HG03432 (cell line): ENCODE data around the gene UPF3A.

Experiments
- ATAC-seq: cut with Tn5 transposase; IDR thresholded peaks from one replicate; pipeline ENCODE4 v1.9.1; 2021; ENCODE audit warnings: mild to moderate bottlenecking, moderate library complexity; ENCODE audit not compliant: unreplicated experiment

The UPF3A gene

GRCh38 chr13:114303700-114304327 is 22.4 kb downstream of the UPF3A start:
- no peak for ATAC-seq

DNA sequence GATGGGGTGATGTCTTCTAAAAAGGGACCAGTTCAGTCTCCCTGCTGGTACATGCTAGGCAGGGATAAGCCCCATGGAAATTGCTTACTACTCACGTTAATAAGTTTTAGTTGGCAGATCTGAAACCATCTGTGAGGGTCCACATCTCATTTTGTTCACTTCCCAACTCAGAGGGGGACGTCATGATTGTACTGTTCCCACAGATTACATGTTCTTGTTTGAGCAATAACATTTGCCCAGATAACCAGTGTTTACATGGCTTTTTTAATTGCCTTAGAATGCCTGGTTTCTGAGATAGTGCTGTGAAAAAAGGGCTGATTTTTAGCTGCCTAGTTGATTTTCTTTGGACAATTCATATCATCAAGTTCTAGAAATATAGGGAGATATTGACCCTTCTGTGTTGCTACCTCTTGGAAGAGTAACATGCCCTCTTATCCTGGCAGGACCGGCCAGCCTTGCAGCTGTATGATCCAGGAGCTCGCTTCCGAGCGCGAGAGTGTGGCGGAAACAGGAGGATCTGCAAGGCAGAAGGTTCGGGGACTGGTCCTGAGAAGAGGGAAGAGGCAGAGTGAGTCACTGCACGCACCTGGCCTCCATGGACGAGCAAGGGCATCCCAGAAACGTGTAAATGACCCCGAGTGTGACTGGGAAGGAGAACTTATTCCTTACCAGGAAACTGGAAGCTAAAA is 23.1 kb downstream of the UPF3A start:
- no peak for ATAC-seq

- no peak for ATAC-seq
These were observed 27.7 kb downstream of the UPF3A start for GRCh38 chr13:114309086-114309485.

- ATAC-seq, result no peak
These were observed 28.5 kb downstream of the UPF3A start for GRCh38 chr13:114309806-114310410.

- ATAC-seq, result no peak
These were observed 29.6 kb downstream of the UPF3A start for GRCh38 chr13:114310956-114311355.

DNA sequence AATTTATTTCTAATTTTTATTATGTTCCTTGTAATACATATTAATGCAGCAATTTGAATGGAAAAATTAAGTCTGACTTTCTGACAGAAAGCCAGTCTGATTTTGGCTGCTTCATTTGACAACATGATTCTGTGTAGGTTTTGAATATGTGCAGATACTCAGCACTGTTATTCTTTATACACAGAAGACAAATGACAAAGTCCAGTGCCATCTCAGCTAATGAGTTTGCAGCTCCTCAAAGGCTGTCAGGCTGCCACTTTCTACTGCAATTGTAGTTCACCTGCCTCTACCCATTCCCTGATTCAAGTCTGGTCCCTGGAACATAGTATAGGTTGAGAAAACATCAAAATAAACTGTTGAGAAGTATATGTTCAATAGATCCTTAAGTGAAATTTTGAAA is 30.0 kb downstream of the UPF3A start:
- ATAC-seq, result no peak

DNA sequence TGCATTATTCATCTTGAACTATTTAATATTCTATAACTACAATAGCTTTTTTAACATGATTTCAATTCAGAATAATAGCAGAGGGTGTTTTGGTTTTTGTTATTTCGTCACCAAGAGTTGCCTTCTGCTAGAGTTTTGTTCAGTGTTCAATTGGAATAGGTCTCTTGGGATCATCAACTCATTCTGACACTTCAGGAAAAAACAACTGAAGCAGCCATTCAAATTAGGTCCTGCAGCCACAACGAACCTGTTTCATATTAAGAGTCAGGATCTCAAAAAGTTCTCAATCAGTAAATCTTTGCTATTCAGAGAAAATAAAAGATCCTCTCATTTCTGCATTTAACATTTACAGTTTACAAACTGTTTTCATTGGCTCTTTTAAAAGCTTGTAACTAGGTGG is 30.5 kb downstream of the UPF3A start:
- no peak for ATAC-seq

DNA sequence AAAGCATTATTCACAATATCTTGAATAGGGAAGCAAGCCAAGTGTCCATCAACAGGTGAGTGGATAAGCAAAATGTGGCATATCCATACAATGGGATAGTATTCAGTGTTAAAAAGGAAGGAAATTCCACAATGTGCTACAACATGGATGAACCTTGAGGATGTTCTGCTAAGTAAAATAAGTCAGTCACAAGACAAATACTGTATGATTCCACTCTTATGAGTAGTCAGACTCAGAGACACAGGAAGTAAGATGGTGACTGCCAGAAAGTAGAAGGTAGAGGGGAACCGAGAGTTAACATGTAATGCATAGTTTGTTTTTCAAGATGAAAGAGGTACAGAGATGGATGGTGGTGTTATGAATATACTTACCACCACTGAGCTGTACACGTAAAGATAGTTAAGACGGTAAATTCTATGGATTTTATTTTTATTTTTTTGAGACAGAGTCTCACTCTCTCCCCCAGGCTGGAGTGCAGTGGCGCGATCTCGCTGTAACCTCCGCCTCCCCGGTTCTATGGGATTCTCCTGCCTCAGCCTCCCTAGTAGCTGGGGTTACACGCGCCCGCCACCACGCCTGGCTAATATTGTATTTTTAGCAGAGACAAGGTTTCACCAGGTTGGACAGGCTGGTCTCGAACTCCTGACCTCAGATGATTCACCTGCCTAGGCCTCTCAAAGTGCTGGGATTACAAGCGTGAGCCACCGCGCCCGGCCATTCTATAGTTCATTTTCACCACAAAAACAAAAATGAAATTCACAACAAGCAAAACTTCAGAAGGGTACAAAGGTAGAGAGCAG is 31.9 kb downstream of the UPF3A start:
- ATAC-seq, result no peak

- ATAC-seq, result peak; percentile 88
These were observed 32.9 kb downstream of the UPF3A start, which contains the start of gene CHAMP1 for GRCh38 chr13:114314074-114314912. Gene CHAMP1 (plus strand): TSS chr13:114314503. CDS start chr13:114323843, 9,340 bp downstream.

GRCh38 chr13:114315074-114315785 is 33.8 kb downstream of the UPF3A start:
- no peak for ATAC-seq

- no peak for ATAC-seq
These were observed 37.2 kb downstream of the UPF3A start for GRCh38 chr13:114318624-114319023.

- ATAC-seq, result no peak
These were observed 38.1 kb downstream of the UPF3A start for GRCh38 chr13:114319441-114319913.

GRCh38 chr13:114320065-114320464 is 38.7 kb downstream of the UPF3A start:
- ATAC-seq, result no peak

DNA sequence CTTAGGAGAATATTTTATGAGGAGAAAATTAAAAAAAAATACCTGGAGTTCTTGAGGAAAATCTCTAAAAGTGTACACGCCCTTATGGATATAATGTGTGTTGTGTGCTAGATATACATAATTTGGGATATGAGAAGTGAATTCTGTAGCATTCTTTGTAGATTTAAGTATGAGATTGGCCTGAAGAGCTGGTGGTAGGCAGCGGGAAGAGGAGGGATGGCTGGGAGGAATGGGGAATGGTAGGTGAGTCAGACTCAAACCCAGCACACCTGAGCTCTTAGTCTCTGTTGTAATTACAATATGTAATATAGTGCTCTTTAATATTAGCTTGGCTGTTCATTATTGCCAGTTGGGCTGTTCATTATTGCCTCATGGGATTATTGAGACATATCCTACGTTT is 39.9 kb downstream of the UPF3A start:
- ATAC-seq, result no peak

DNA sequence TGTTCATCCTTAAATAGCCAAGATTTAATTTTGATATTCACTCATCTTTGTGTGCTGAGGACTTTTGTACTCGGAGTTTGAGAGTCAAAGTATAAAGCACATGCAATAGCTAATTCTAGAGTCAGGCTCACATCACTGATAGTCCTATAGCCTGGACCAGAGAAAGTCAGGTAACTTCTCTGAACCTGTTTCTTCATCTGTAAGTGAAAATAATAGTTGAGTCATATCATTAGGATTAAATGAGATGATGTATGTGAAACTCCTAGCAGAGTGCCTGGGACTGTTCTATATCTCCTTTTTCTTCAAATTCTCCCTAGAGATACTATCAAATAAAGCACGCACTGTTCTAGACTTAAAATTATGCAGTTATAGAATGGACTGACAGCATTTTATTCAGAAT is 41.9 kb downstream of the UPF3A start:
- ATAC-seq, result no peak

- no peak for ATAC-seq
These were observed 42.9 kb downstream of the UPF3A start for GRCh38 chr13:114324334-114324733.

DNA sequence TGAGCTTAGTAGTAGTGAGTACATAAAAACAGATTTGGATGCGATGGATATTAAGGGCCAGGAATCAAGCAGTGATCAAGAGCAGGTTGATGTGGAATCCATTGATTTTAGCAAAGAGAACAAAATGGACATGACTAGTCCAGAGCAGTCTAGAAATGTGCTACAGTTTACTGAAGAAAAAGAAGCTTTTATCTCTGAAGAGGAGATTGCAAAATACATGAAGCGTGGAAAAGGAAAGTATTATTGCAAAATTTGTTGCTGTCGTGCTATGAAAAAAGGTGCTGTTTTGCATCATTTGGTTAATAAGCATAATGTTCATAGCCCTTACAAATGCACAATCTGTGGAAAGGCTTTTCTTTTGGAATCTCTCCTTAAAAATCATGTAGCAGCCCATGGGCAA is 44.3 kb downstream of the UPF3A start:
- ATAC-seq, result no peak

- no peak for ATAC-seq
These were observed 46.6 kb downstream of the UPF3A start for GRCh38 chr13:114328034-114328433.

DNA sequence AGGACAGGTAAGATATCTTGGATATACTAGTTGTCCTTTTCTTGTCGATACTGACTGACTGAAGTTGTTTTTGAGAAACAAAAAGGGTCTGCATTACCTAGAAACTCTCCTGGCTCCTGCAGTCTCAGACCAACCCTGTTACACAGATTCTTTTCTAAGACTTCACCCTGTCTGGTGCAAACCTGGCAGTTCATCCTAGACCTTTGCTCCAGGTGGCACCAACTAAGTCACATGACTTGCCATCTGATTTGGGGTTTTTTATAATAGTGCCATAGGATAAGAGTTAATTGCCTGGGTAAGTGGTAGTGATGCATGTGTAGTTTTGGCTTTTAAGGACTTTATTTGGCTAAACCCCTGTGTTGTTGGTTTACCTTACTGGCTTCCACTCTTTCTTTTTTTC is 47.2 kb downstream of the UPF3A start:
- no peak for ATAC-seq

GRCh38 chr13:114330086-114330485 is 48.7 kb downstream of the UPF3A start:
- ATAC-seq, result no peak
